Activated CD8-positive, alpha-beta memory T cell treated with anti-CD3 and anti-CD28 coated beads, Interleukin-2, amount 50 U/mL, for 1 hour (primary cell): ENCODE data around the gene PDE4D.

Experiments used
- DNase-seq: peaks from one replicate; pipeline ENCODE4 v3.0.0-alpha.2; 2020; ENCODE audit errors: extremely low read depth

PDE4D gene

GRCh38 chr5:59293700-59294099, 599.8 kb downstream of the PDE4D start:
- DNase-seq: no peak

- no peak for DNase-seq
Measured at GRCh38 chr5:59291941-59292340, 601.6 kb downstream of the PDE4D start.

GRCh38 chr5:59287884-59288283, 605.6 kb downstream of the PDE4D start:
- no peak for DNase-seq

- no peak for DNase-seq
Measured at GRCh38 chr5:59287361-59287760, 606.2 kb downstream of the PDE4D start.

GRCh38 chr5:59286510-59286909, 607.0 kb downstream of the PDE4D start:
- DNase-seq: no peak

- no peak for DNase-seq
Measured at GRCh38 chr5:59285300-59286016, 608.1 kb downstream of the PDE4D start.

- no peak for DNase-seq
Measured at GRCh38 chr5:59282726-59283125, 610.8 kb downstream of the PDE4D start.

- DNase-seq: no peak
Measured at GRCh38 chr5:59279979-59280378, 613.5 kb downstream of the PDE4D start.

GRCh38 chr5:59276917-59277372, 616.6 kb downstream of the PDE4D start:
- DNase-seq: no peak

- no peak for DNase-seq
Measured at GRCh38 chr5:59276325-59276675, 617.2 kb downstream of the PDE4D start.

- DNase-seq: no peak
Measured at GRCh38 chr5:59275510-59276324, 617.8 kb downstream of the PDE4D start.

- no peak for DNase-seq
Measured at GRCh38 chr5:59275170-59275509, 618.4 kb downstream of the PDE4D start.

GRCh38 chr5:59274106-59274636, 619.4 kb downstream of the PDE4D start:
- DNase-seq: no peak

GRCh38 chr5:59272809-59273427, 620.6 kb downstream of the PDE4D start:
- DNase-seq: no peak

- DNase-seq: no peak
Measured at GRCh38 chr5:59268756-59269415, 624.6 kb downstream of the PDE4D start.

- DNase-seq: no peak
Measured at GRCh38 chr5:59267033-59267432, 626.5 kb downstream of the PDE4D start.

- no peak for DNase-seq
Measured at GRCh38 chr5:59266410-59266809, 627.1 kb downstream of the PDE4D start.

- DNase-seq: no peak
Measured at GRCh38 chr5:59264639-59265245, 628.8 kb downstream of the PDE4D start.

- DNase-seq: no peak
Measured at GRCh38 chr5:59264013-59264412, 629.5 kb downstream of the PDE4D start.

- DNase-seq: no peak
Measured at GRCh38 chr5:59261969-59262368, 631.6 kb downstream of the PDE4D start.

- DNase-seq: no peak
Measured at GRCh38 chr5:59260973-59261372, 632.6 kb downstream of the PDE4D start.

- DNase-seq: no peak
Measured at GRCh38 chr5:59260200-59260599, 633.3 kb downstream of the PDE4D start.
